AG10803 (cell line): ENCODE data around the gene PCBD2.
"Not testable (repeated sequence)": the region's sequence is repeated elsewhere in the genome, so short reads cannot be mapped to it uniquely, and the experiment has no call there.

Experiments used
- DNase-seq: peaks from one replicate; pipeline ENCODE4 v3.0.0; 2010; ENCODE audit warnings: low read depth
- H3K4me3 ChIP-seq: 2 replicates; pipeline ENCODE4 v1.5.1; 2011; ENCODE audit warnings: mild to moderate bottlenecking, low read length, control low read depth
- TF ChIP-seq, protein P1 (sequence below): conservative IDR thresholded peaks from 2 replicates; pipeline ENCODE4 v1.5.1; 2011; ENCODE audit warnings: mild to moderate bottlenecking, low read length, control low read depth, inconsistent platforms

PCBD2 gene

DNA sequence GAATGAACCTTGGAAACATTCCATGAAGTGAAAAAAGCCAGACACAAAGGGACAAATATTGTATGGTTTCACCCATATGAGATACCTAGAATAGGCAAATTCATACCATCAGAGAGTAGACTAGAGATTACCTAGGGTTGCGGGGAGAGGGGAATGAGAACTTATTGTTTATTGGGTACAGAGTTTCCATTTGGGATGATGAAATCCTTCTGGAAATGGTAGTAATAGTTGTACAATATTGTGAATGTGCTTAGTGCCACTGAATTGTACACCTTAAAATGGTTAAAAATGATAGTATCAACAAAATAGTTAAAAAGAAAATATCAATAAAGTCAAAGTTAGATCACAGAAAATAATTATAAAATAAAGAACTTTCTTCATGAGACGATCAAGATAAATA, 88.2 kb downstream of the PCBD2 start:
- DNase-seq: no peak
- no peak overlapping the region for H3K4me3 ChIP-seq
- TF ChIP-seq, protein P1, sequence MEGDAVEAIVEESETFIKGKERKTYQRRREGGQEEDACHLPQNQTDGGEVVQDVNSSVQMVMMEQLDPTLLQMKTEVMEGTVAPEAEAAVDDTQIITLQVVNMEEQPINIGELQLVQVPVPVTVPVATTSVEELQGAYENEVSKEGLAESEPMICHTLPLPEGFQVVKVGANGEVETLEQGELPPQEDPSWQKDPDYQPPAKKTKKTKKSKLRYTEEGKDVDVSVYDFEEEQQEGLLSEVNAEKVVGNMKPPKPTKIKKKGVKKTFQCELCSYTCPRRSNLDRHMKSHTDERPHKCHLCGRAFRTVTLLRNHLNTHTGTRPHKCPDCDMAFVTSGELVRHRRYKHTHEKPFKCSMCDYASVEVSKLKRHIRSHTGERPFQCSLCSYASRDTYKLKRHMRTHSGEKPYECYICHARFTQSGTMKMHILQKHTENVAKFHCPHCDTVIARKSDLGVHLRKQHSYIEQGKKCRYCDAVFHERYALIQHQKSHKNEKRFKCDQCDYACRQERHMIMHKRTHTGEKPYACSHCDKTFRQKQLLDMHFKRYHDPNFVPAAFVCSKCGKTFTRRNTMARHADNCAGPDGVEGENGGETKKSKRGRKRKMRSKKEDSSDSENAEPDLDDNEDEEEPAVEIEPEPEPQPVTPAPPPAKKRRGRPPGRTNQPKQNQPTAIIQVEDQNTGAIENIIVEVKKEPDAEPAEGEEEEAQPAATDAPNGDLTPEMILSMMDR: no peak

- no peak for DNase-seq
- H3K4me3 ChIP-seq: no peak overlapping the region
- TF ChIP-seq, protein P1: no peak
These were observed 89.7 kb downstream of the PCBD2 start for GRCh38 chr5:134994560-134995156.

GRCh38 chr5:134995850-134996402, 91.0 kb downstream of the PCBD2 start:
- DNase-seq: no peak
- TF ChIP-seq, protein P1: no peak
- no peak overlapping the region for H3K4me3 ChIP-seq

DNA sequence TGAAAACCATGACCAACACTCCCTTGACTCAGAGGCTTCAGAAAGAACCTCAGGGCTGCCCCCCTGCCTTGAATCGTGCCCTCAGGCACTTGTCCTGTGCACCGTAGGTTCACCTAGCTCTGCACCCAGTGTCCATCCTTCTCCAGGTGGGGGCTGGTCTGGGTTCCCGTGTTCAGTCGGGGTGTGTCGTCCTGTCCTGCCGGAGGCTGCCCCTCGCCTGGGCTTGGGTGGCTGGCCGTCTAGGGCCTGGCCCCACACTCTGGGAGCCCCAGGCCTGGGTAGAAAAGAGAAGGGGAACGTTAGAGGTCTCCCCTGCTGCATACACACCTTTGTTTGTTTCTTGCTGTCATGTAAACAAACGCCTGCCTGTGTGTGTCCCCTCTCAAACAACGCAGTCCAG, 92.1 kb downstream of the PCBD2 start:
- DNase-seq: no peak
- TF ChIP-seq, protein P1: no peak
- H3K4me3 ChIP-seq: no peak overlapping the region

GRCh38 chr5:134998068-134998467, 93.1 kb downstream of the PCBD2 start:
- DNase-seq, H3K4me3 ChIP-seq: not testable (repeated sequence)

GRCh38 chr5:135004376-135004775, 99.4 kb downstream of the PCBD2 start:
- TF ChIP-seq, protein P1: no peak
- H3K4me3 ChIP-seq: no peak overlapping the region
- DNase-seq: no peak

DNA sequence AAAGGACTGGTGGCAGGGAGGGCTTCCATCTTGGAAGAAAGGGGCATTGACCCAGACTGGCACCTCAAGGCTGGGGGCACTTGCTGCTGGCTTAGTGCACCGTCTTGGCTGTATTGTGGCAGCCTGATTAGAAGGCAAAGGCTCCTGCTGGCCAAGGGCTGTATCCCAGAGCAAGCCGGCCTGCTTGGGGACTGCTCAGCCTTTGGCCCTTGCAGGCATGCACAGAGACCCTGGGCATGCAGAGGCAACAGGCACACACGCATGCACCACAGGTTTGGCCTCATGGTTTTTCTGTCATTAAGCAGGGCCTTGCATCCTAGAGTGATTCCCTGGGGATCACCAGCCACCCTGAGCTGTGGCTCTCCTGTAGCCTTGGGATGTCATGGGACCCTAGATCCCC, 100.1 kb downstream of the PCBD2 start:
- no peak for DNase-seq
- no peak overlapping the region for H3K4me3 ChIP-seq
- TF ChIP-seq, protein P1: no peak
